LNCaP clone FGC (cell line): Measurements from ENCODE around the gene FBXW9.

ENCODE experiments used
- DNase-seq: peaks from one replicate; pipeline ENCODE4 v3.0.0-alpha.2; 2011; ENCODE audit warnings: low read depth
- H3K4me3 ChIP-seq: 2 replicates; pipeline ENCODE4 v1.5.1; 2011; ENCODE audit warnings: mild to moderate bottlenecking, low read depth, low read length, control low read depth
- TF ChIP-seq, protein P1 (sequence below): IDR thresholded peaks from 2 replicates; pipeline ENCODE4 v1.5.1; 2012; ENCODE audit warnings: mild to moderate bottlenecking; ENCODE audit not compliant: control insufficient read depth, insufficient read depth; ENCODE audit errors: extremely low read depth

FBXW9 gene

DNA sequence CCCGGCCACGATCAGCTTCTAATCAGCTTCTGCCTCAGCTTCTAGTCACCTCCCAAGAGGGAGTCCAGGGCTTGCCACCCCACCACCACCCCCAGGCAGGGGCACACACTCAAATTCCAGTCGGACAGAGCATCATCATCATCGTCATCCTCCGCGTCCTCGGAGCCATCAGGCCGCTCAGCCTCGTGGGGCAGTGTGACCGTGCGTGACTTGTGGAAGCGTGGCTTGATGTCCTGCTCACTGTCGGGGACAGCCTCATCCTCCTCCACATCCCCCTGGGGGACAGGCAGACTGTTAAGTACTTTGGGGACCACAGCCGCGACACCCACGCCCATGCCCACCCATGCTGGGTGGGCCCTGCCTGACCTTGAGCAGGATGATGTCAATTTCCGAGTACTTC is 14.8 kb upstream of the FBXW9 start:
- DNase-seq: no peak
- H3K4me3 ChIP-seq: no peak overlapping the region
- TF ChIP-seq, protein P1, sequence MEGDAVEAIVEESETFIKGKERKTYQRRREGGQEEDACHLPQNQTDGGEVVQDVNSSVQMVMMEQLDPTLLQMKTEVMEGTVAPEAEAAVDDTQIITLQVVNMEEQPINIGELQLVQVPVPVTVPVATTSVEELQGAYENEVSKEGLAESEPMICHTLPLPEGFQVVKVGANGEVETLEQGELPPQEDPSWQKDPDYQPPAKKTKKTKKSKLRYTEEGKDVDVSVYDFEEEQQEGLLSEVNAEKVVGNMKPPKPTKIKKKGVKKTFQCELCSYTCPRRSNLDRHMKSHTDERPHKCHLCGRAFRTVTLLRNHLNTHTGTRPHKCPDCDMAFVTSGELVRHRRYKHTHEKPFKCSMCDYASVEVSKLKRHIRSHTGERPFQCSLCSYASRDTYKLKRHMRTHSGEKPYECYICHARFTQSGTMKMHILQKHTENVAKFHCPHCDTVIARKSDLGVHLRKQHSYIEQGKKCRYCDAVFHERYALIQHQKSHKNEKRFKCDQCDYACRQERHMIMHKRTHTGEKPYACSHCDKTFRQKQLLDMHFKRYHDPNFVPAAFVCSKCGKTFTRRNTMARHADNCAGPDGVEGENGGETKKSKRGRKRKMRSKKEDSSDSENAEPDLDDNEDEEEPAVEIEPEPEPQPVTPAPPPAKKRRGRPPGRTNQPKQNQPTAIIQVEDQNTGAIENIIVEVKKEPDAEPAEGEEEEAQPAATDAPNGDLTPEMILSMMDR: no peak

DNA sequence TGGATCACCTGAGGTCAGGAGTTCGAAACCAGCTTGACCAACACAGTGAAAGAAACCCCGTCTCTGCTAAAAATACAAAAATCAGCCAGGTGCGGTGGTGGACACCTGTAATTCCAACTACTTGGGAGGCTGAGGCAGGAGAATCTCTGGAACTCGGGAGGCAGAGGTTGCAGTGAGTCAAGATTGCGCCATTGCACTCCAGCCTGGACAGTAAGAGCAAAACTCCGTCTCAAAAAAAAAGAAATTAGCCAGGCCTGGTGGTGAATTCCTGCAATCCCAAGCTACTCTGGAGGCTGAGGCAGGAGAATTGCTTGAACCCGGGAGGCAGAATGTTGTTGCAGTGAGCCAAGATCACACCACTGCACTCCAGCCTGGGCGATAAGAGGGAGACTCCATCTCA is 12.2 kb upstream of the FBXW9 start:
- no peak overlapping the region for H3K4me3 ChIP-seq
- no peak for DNase-seq
- TF ChIP-seq, protein P1: no peak

GRCh38 chr19:12706332-12706718 is 9.9 kb upstream of the FBXW9 start:
- TF ChIP-seq, protein P1: no peak
- no peak overlapping the region for H3K4me3 ChIP-seq
- DNase-seq: no peak

DNA sequence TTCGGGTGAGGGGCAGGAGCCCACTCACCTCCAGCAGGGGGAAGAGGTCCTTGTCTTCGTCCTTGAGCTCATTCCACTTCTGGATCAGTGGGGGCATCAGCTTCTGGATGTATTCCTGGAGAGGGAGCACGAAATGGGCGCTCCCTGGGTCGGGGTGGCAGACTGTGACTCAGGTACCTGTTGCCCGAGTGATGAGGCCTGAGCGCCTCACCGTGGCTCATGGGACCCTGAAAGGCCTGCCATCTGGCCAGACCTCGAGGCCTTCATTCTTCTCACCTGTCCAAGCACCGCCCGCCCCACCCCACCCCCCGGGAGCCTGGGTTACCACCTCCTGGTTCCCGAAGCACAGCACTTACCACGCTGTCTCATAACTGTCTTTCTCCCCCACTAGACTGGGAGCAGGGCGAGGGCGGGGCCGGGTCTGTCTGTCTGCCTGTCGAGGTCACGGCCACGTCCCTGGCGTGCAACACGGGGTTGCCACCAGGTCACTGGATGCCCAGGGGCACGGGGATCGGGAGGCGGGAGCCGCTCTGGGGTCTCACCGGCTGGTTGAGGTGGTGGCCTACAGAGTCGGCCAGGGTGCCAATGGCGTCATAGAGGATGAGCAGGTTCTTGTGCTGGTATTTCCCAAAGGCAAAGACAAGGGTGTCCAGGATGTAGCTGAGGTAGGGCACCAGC is 9.4 kb upstream of the FBXW9 start:
- no peak for DNase-seq
- no peak overlapping the region for H3K4me3 ChIP-seq
- TF ChIP-seq, protein P1: no peak

GRCh38 chr19:12705169-12705568 is 8.7 kb upstream of the FBXW9 start:
- H3K4me3 ChIP-seq: no peak overlapping the region
- TF ChIP-seq, protein P1: no peak

GRCh38 chr19:12703046-12703445 is 6.6 kb upstream of the FBXW9 start:
- TF ChIP-seq, protein P1: no peak
- no peak for DNase-seq
- H3K4me3 ChIP-seq: no peak overlapping the region

More at GRCh38 chr19:12705169-12705568, 8.7 kb upstream of the FBXW9 start:
- DNase-seq: no peak
